Small intestine (tissue), 7 donors: ENCODE results near the gene PPA1. TPM values are rescaled to one million over a fixed set of nuclear protein-coding genes. Genes with fewer than 3 reads are reported as not detected.
"Not testable (repeated sequence)": the region's sequence is repeated elsewhere in the genome, so short reads cannot be mapped to it uniquely, and the experiment has no call there.

Experiments
- DNase-seq, 2 donors: peaks; one replicate each; pipeline versions ENCODE4 v3.0.0 to v3.0.0-alpha.2; 2013
- FAIRE-seq: peaks from 2 replicates; lab custom pipeline; 2012; peaks lifted over from hg19 to GRCh38; lab: Jason Lieb, UNC
- H3K27ac ChIP-seq, 3 donors: one replicate each; pipeline ENCODE4 v1.5.1; 2013; ENCODE audit warnings: low read length in 2 of 3, mild to moderate bottlenecking in 2 of 3, control low read depth in 1 of 3, inconsistent platforms in 1 of 3, low read depth in 1 of 3, moderate library complexity in 1 of 3
- H3K27me3 ChIP-seq, 3 donors: one replicate each; pipeline ENCODE4 v1.6.1; 2013; ENCODE audit warnings: low read length in 3 of 3, inconsistent platforms in 1 of 3; ENCODE audit not compliant: control insufficient read depth in 3 of 3, insufficient read depth in 3 of 3
- H3K36me3 ChIP-seq, 3 donors: one replicate each; pipeline ENCODE4 v1.6.1; 2013; ENCODE audit warnings: low read length in 3 of 3, inconsistent platforms in 1 of 3, low read depth in 1 of 3, mild to moderate bottlenecking in 1 of 3, moderate library complexity in 1 of 3; ENCODE audit not compliant: control insufficient read depth in 3 of 3, insufficient read depth in 2 of 3
- H3K4me1 ChIP-seq, 3 donors: one replicate each; pipeline ENCODE4 v1.6.1; 2013; ENCODE audit warnings: low read length in 2 of 3, inconsistent platforms in 1 of 3, low read depth in 1 of 3, mild to moderate bottlenecking in 1 of 3, moderate library complexity in 1 of 3; ENCODE audit not compliant: control insufficient read depth in 3 of 3, insufficient read depth in 2 of 3
- H3K4me3 ChIP-seq, 3 donors: one replicate each; pipeline ENCODE4 v1.5.1; 2013; ENCODE audit warnings: low read length in 3 of 3, control low read depth in 1 of 3, inconsistent platforms in 1 of 3, low read depth in 1 of 3, mild to moderate bottlenecking in 1 of 3, moderate library complexity in 1 of 3
- H3K9me3 ChIP-seq, 2 donors: one replicate each; pipeline ENCODE4 v1.6.1; 2013; ENCODE audit warnings: low read depth in 1 of 2, low read length in 1 of 2; ENCODE audit not compliant: control insufficient read depth in 2 of 2, insufficient read depth in 1 of 2
- WGBS, 3 donors: extraction: QIAGEN DNeasy Blood & Tissue Kit; methylation state at CpG; one replicate each; pipeline ENCODE4 v1.1.7; 2013; 5-methylcytosine and 5-hydroxymethylcytosine counted together
- polyA plus RNA-seq, 4 donors: library from polyadenylated mRNA; stranded (reverse) in 3 of 4; unstranded in 1 of 4; fragments of 200-250 nt in 3 of 4; fragments of 120-200 nt in 1 of 4; gene quantifications; one replicate each; pipeline versions ENCODE4 v1.2.1 to v1.2.3, GENCODE V29; 2013
- donor health status: healthy with polysubstance abuse.
- donor health status: control.
- donor health status: control.
- donor health status: Bipolar disorder and iron deficiency.
- donor health status: healthy.

PPA1 gene
- polyA plus RNA-seq, 4 donors, result 103 to 383 (median 203) TPM

- peaks cover 2 to 14% (median 2%) of the 10 kb centered on the region in 3 donors for H3K4me1 ChIP-seq
- 5 to 39% (median 35%) methylated on average over 1 of the region's 1 CpG for WGBS, 3 donors
- H3K27ac ChIP-seq, result no peak overlapping the region
- no peak overlapping the region for H3K4me3 ChIP-seq
- no peaks in the 10 kb centered on the region for H3K27me3 ChIP-seq
- FAIRE-seq (no peak), DNase-seq (no peak)
- H3K36me3 ChIP-seq, result peaks cover 4 to 25% (median 12%) of the 10 kb centered on the region in 3 donors
- H3K9me3 ChIP-seq, result no peaks in the 10 kb centered on the region
Observed at GRCh38 chr10:70160798-70161197, 72.4 kb downstream of the PPA1 start.

GRCh38 chr10:70159366-70159765, 73.9 kb downstream of the PPA1 start:
- not testable (repeated sequence) for H3K27me3 ChIP-seq, H3K4me3 ChIP-seq, H3K9me3 ChIP-seq, H3K27ac ChIP-seq, DNase-seq, FAIRE-seq
- peaks cover 8 to 28% (median 13%) of the 10 kb centered on the region in 3 donors for H3K36me3 ChIP-seq
- WGBS, 3 donors, result 33 to 95% (median 64%) methylated on average over 3 of the region's 3 CpGs
- H3K4me1 ChIP-seq, result peaks cover 3 to 14% (median 14%) of the 10 kb centered on the region in 3 donors

GRCh38 chr10:70158113-70158512, 75.1 kb downstream of the PPA1 start:
- Histone ChIP-seq H3K4me1 (peaks cover 2 to 14% (median 8%) of the 10 kb centered on the region in 3 donors), H3K27ac (no peak overlapping the region), H3K36me3 (peaks cover 9 to 26% (median 17%) of the 10 kb centered on the region in 3 donors), H3K9me3 (no peaks in the 10 kb centered on the region), H3K27me3 (no peaks in the 10 kb centered on the region), H3K4me3 (no peak overlapping the region)
- DNase-seq (no peak), FAIRE-seq (no peak)
- 65 to 74% (median 71%) methylated on average over 2 of the region's 2 CpGs for WGBS, 3 donors

GRCh38 chr10:70155255-70155838, 77.9 kb downstream of the PPA1 start:
- no peak overlapping the region for H3K4me3 ChIP-seq
- H3K9me3 ChIP-seq, result no peaks in the 10 kb centered on the region
- no peaks in the 10 kb centered on the region for H3K27me3 ChIP-seq
- DNase-seq (peak; percentile 44 to 64), FAIRE-seq (no peak)
- H3K36me3 ChIP-seq, result peaks cover 21 to 30% (median 28%) of the 10 kb centered on the region in 3 donors
- no peak overlapping the region for H3K27ac ChIP-seq
- 15 to 63% (median 32%) methylated on average over 3 of the region's 3 CpGs for WGBS, 3 donors
- peaks cover 0 to 14% (median 2%) of the 10 kb centered on the region in 3 donors for H3K4me1 ChIP-seq

Other genes starting within 250 kb of the PPA1 start
- 10 to 100 TPM in 2 of 4 donors, 1 to 10 TPM in 2; 2.9 to 45.8 (median 13.1) TPM for gene MACROH2A2, start 180.6 kb downstream of the PPA1 start, polyA plus RNA-seq
- 10 to 100 TPM in 3 of 4 donors, 1 to 10 TPM in 1; 3.8 to 15.7 (median 13.6) TPM for gene AIFM2, start 100.6 kb downstream of the PPA1 start, polyA plus RNA-seq
- 10 to 100 TPM; 10.5 to 17.9 (median 12.5) TPM for gene TYSND1, start 86.7 kb downstream of the PPA1 start, polyA plus RNA-seq
- gene SAR1A, start 62.9 kb downstream of the PPA1 start, polyA plus RNA-seq, result 10 to 100 TPM; 18.8 to 78.0 (median 26.5) TPM
- under 1 TPM in 2 of 4 donors, not detected in 2; 0.06 to 0.22 TPM for gene NPFFR1, start 50.6 kb upstream of the PPA1 start, polyA plus RNA-seq
- gene LRRC20, start 149.2 kb upstream of the PPA1 start, polyA plus RNA-seq, result 10 to 100 TPM in 1 of 4 donors, 1 to 10 TPM in 2, under 1 TPM in 1; 0.89 to 10.9 (median 4.1) TPM
- 10 to 100 TPM; 30.2 to 78.8 (median 61.8) TPM for gene EIF4EBP2, start 170.7 kb upstream of the PPA1 start, polyA plus RNA-seq
- under 1 TPM in 2 of 4 donors, not detected in 2; 0.04 to 0.16 TPM for gene NODAL, start 208.3 kb upstream of the PPA1 start, polyA plus RNA-seq
- 1 to 10 TPM in 3 of 4 donors, under 1 TPM in 1; 0.22 to 4.2 (median 3.2) TPM for gene PALD1, start 245.3 kb upstream of the PPA1 start, polyA plus RNA-seq